Measurements from ENCODE around the gene GRK4. TPM values are rescaled to one million over a fixed set of nuclear protein-coding genes. Genes with fewer than 3 reads are reported as not detected.
"Not testable (repeated sequence)": the region's sequence is repeated elsewhere in the genome, so short reads cannot be mapped to it uniquely, and the experiment has no call there.

Gene GRK4
- polyA plus RNA-seq, 1 of the 3 experiments (the other 2 are of a cell fraction), result 2.7 TPM

DNA sequence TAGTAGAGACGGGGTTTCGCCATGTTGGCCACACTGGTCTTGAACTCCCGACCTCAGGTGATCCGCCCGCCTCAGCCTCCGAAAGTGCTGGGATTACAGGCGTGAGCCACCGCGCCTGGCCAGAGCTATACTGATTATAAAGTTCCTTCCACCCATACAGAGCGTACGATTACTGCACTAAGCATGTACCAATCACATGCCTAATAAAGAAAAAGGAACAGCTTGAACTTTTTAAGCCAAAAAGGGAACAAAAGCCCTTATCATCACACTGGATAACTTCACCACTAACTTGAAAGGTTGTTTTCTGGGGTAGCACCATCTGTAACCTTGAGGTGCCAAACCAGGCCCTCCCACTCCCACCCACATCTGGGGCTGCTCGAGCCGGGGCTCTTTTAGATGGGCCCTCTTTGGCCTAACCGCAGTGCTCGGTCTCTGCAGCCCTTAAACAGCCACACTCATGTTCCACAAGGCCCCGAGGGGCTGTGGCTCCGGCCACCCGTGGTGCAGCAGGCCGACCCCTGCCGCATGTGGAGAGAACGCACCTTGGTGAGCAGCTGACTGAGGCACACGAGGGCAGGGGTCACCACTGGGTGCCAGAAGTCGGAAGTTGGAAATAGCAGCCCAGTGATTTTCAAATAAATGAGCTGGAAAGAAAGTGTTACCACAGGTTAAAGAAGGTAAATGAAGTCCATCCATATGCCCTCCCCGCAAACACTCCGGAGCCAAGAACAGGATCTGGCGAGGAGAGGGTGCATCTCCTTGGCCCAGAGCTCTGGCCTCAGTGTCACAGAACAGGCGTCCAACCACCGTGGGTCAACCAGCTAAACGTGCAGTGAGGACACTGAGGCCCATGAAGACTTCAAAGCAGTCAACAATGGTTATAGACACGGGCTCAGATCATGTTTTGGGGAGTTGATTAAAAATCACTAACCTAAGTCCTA lies 18.5 kb upstream of the GRK4 start:
- H3K4me1 ChIP-seq (ENCODE audit: control insufficient read depth in 1 of 2, insufficient read depth in 2 of 2, low read depth in 1 of 2, low read length in 1 of 2), result no peaks in the 10 kb centered on the region
- H3F3A ChIP-seq (replicated peaks; ENCODE audit: insufficient read depth), result no peaks in the 10 kb centered on the region
- no peak overlapping the region for H3K9ac ChIP-seq
- H3K36me3 ChIP-seq (replicated peaks in 1 of 2; ENCODE audit: control insufficient read depth in 1 of 2, insufficient read depth in 2 of 2, low read length in 1 of 2), result peaks cover 28 to 80% of the 10 kb centered on the region in 2 experiments
- no peak overlapping the region for H3K4me3 ChIP-seq (ENCODE audit: low read depth in 2 of 2, low read length in 1 of 2)
- 0 out of 2 replicates have a peak, but pooled peaks cover 3% of the 10 kb centered on the region for H3K79me2 ChIP-seq (ENCODE audit: insufficient read depth)
- H3K27me3 ChIP-seq (ENCODE audit: insufficient read depth), result no peaks in the 10 kb centered on the region
- H3K27ac ChIP-seq (ENCODE audit: low read depth in 2 of 2, low read length in 1 of 2), result no peak overlapping the region
- DNase-seq, result no peak
- no peak for TF ChIP-seq CHD2 (IDR thresholded peaks at IDR 0.05; ENCODE audit: low read length, partially characterized antibody)
- no peak for TF ChIP-seq FOSL2 (IDR thresholded peaks at IDR 0.05; ENCODE audit: borderline replicate concordance, low read depth)
- TF ChIP-seq ELF1 (IDR thresholded peaks at IDR 0.05), result no peak
- TF ChIP-seq, protein P1, sequence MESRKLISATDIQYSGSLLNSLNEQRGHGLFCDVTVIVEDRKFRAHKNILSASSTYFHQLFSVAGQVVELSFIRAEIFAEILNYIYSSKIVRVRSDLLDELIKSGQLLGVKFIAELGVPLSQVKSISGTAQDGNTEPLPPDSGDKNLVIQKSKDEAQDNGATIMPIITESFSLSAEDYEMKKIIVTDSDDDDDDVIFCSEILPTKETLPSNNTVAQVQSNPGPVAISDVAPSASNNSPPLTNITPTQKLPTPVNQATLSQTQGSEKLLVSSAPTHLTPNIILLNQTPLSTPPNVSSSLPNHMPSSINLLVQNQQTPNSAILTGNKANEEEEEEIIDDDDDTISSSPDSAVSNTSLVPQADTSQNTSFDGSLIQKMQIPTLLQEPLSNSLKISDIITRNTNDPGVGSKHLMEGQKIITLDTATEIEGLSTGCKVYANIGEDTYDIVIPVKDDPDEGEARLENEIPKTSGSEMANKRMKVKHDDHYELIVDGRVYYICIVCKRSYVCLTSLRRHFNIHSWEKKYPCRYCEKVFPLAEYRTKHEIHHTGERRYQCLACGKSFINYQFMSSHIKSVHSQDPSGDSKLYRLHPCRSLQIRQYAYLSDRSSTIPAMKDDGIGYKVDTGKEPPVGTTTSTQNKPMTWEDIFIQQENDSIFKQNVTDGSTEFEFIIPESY (IDR thresholded peaks at IDR 0.05; ENCODE audit: borderline replicate concordance, low read depth), result no peak
- no peak for TF ChIP-seq GATA2 (CRISPR knock-in tag; IDR thresholded peaks at IDR 0.05)
- TF ChIP-seq TEAD4 (IDR thresholded peaks at IDR 0.05; ENCODE audit: borderline replicate concordance, insufficient read depth), result no peak
- no peak for TF ChIP-seq NFIC (IDR thresholded peaks at IDR 0.05; ENCODE audit: borderline replicate concordance)
- no peak overlapping the region for H3K4me2 ChIP-seq
- ChIA-PET POLR2A (no interaction called here), CTCF (interaction anchor here (0.6 to 3.8 kb wide), 3 partner anchors 10 to 93 kb away, joined by 3 to 30 read pairs (median 3); no protein-coding TSS in a partner anchor)
- no peaks in the 10 kb centered on the region for H4K20me1 ChIP-seq (ENCODE audit: insufficient read depth)
- no peak overlapping the region for H2AFZ ChIP-seq (ENCODE audit: low read depth)
- no peaks in the 10 kb centered on the region for H3K9me3 ChIP-seq
- H3K9me2 ChIP-seq, result no peaks in the 10 kb centered on the region
- WGBS (ENCODE audit: low lambda C conversion rate), result 95% methylated on average over 24 of the region's 30 CpGs

DNA sequence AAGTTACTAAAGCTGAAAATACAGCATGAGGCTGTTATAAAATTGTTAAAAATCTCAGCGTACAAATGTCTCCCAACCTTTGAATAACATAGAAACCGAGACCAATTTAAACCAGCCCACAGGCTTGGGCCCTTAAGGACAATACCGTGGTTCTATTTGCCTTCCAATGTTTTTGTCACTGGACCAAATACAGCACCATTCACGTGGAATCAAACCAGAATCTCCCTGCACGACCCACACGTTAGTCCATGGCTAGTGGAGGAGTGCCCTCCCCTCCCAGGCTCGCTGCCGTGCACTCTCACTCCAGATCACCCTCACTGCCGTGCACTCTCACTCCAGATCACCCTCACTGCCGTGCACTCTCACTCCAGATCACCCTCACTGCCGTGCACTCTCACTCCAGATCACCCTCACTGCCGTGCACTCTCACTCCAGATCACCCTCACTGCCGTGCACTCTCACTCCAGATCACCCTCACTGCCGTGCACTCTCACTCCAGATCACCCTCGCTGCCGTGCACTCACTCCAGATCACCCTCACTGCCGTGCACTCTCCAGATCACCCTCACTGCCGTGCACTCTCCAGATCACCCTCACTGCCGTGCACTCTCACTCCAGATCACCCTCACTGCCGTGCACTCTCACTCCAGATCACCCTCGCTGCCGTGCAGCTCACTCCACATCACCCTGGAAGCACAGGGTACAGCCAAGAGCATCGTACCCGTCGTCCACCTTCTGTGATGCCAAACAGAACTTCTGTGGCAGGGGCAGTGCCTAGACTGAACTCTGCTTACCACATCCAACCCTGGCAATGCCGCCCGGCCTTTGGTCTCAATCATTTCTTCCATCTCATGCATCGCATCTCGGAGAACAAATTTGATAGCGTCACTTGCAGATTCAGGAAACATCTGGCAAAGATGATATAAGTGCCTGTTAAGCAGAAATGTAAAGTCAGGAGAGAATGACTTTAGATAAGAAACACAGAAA lies 17.5 kb upstream of the GRK4 start:
- H3K27me3 ChIP-seq (ENCODE audit: insufficient read depth); H3K9me3 ChIP-seq; H3K4me1 ChIP-seq (ENCODE audit: control insufficient read depth in 1 of 2, insufficient read depth in 2 of 2, low read depth in 1 of 2, low read length in 1 of 2); H3K4me3 ChIP-seq (ENCODE audit: low read depth in 2 of 2, low read length in 1 of 2); DNase-seq; H3K9ac ChIP-seq; H3K27ac ChIP-seq (ENCODE audit: low read depth in 2 of 2, low read length in 1 of 2); H3K9me2 ChIP-seq; H3F3A ChIP-seq (replicated peaks; ENCODE audit: insufficient read depth); H2AFZ ChIP-seq (ENCODE audit: low read depth); H3K79me2 ChIP-seq (ENCODE audit: insufficient read depth); H4K20me1 ChIP-seq (ENCODE audit: insufficient read depth); H3K4me2 ChIP-seq: not testable (repeated sequence)
- 92% methylated on average over 27 of the region's 30 CpGs for WGBS (ENCODE audit: low lambda C conversion rate)
- peaks cover 28 to 82% of the 10 kb centered on the region in 2 experiments for H3K36me3 ChIP-seq (replicated peaks in 1 of 2; ENCODE audit: control insufficient read depth in 1 of 2, insufficient read depth in 2 of 2, low read length in 1 of 2)
- CTCF ChIA-PET, result interaction anchor here (0.9 to 3.8 kb wide), 3 partner anchors 9 to 92 kb away, joined by 3 to 30 read pairs (median 3); no protein-coding TSS in a partner anchor
- POLR2A ChIA-PET, result interaction anchor here (1.2 kb wide), 1 partner anchor 10 kb away, joined by 3 read pairs; no protein-coding TSS in a partner anchor
